Left forelimb (tissue), 1 donor: ENCODE data around the gene WWTR1.

Source experiments
- DNase-seq: peaks from one replicate; pipeline ENCODE4 v3.0.0-alpha.2; 2018; ENCODE audit warnings: low spot score

WWTR1 gene

GRCh38 chr3:149593418-149594160 is 64.2 kb downstream of the WWTR1 start:
- DNase-seq = no peak

- no peak for DNase-seq
Measured at GRCh38 chr3:149592758-149593240, 65.0 kb downstream of the WWTR1 start.

GRCh38 chr3:149590691-149591441 is 67.0 kb downstream of the WWTR1 start:
- no peak for DNase-seq

DNA sequence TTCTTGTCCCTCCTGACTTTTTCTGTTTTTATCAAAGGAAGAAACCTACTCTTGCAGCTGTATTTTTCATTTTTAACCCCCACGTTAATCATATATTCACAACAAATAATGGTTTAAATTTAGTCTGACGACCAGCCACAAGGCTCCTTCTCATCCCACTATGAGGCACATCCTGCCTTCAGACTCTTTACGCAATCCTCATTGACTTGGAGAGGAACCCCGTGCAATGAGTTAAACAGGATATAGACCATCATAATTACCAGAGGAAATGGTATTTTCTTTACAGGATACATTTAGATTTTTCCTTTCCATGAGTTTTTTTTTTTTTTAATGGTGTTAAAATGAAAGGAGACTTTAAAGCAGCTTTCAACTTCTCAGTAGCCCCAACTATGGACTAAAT is 68.5 kb downstream of the WWTR1 start:
- DNase-seq = no peak

GRCh38 chr3:149588909-149589308 is 68.9 kb downstream of the WWTR1 start:
- no peak for DNase-seq

- DNase-seq = no peak
Measured at GRCh38 chr3:149587383-149587782, 70.4 kb downstream of the WWTR1 start.

- DNase-seq = no peak
Measured at GRCh38 chr3:149586871-149587270, 71.0 kb downstream of the WWTR1 start.

DNA sequence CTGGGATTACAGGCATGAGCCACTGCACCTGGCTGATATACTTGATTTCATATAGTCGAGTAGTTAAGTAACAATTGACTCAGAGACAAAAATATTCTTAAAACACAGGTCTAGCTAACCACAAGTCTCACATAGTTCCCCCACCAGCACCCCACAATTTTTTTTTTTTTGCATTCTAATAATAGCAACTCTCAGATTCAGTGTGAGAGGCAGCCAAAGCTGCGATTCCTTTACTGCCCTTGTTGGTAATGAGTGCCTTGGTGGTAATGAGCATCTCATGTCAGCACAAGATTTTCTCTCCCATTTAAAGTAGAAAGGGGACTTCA is 72.5 kb downstream of the WWTR1 start:
- no peak for DNase-seq

DNA sequence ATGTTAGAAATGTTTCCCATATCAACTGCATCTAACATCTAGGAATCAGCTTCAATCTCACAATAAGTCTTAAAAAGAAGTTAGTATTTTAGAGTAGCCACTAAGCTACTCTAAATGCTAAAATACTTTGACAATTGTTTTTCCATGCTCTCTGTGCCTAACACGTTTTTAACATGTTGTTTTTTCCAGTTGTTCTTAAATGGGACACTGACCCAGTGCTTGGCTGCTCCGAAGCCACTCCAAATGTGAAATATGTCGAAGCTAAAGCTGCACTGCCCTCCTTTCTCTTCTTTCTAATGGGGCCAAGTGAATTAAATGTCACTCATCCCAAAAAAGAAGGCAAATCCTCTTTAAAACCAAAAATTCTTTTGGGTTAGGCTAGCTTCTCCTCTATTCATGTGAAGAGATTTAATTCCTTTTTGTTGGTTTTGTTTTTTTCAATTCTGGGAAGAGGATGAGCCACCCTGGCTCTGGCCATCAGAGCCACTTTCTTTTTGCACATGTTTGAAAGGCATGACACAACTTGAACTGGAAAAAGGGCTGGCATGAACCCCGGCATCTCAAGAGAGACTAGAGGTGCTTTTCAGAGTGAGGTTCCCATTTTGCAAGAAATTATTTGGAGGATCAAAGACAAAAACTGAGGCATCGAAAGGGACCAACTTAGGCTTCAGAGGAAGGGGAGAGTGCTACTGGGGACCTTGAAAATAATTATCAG is 73.7 kb downstream of the WWTR1 start:
- no peak for DNase-seq

- no peak for DNase-seq
Measured at GRCh38 chr3:149582395-149582794, 75.4 kb downstream of the WWTR1 start.

DNA sequence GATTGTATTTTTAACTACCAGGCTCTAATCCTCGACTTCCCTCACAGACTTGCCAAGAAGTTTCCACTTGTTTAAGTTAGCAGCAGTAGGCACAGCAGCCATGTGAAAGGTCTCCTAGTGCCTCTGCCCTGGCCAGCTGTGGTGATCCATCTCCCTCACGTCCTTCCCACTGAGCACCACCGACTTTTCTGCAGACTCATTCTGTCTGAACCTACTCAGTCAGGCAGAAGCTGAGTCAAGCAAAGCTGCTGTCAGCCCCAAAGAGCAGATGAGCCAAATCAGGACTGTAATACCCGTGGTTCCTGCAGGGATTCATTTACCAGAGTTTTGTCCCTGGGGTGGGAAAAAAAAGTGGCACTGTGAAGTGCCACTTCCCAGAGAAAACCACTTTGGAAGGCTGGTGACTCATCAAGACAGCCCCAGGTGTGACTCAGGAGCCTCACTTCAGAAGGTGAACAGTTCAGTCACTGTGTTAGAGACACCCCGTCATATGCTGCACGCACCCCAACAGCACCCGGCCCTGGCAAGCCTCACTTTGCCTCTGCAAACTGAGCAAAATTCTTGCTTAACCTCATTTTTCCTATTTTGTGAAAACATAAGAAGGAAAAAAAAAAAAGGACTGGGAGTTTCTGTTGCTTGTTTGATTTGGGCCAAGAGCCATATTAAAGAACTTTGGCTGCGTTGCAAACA is 76.0 kb downstream of the WWTR1 start:
- DNase-seq = no peak

DNA sequence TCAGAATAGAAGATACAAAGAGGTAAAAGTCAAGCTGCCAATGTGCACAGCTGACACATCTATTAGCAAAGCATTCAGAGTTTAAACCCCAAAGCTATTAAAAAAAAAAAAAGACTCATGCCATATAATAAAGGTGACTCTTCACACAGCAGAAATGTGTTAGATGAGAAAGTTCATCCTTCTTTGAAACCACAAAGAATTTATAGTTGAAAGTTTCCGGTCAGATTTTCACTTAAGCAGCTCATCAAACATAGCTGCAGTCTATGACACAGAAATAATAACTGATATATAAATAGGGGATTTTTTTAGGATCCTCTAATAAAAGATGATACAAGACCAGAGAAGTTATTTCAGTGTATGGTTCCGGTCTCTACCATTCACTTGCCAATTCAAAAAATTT is 76.6 kb downstream of the WWTR1 start:
- no peak for DNase-seq

DNA sequence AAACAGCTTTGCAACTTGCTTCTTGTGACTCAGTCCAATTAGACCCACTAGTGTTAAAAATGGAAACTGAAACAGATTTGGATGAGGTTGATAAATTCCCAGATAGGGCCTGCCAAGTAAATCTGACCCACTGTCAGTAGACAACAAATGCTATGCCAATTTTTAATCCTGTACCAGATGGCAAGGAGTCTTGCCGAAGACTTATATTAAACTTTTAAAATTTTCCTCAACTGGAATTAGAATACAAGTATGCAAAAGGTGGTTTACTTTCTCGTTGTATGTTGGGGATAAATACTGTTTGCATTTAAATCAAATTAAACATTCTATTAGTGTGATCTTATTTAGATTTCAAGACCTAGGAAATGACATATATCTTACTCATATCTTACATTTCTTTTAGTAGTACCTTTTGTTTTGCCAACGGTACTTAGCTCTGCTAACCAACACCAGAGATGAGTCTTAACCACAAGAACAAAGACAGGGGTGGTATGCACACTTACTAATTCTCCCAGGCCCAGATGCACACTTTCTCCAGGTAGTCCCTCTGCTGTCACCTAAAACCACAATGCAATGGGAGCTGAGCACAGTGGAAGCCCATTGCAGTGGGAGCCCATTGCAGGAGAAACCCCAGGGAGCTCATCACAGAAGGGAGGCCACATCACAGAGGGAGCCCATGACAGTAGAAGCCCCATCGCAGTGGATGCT is 77.8 kb downstream of the WWTR1 start:
- DNase-seq = no peak

GRCh38 chr3:149579161-149579560 is 78.7 kb downstream of the WWTR1 start:
- DNase-seq = no peak

GRCh38 chr3:149577801-149578200 is 80.0 kb downstream of the WWTR1 start:
- no peak for DNase-seq

DNA sequence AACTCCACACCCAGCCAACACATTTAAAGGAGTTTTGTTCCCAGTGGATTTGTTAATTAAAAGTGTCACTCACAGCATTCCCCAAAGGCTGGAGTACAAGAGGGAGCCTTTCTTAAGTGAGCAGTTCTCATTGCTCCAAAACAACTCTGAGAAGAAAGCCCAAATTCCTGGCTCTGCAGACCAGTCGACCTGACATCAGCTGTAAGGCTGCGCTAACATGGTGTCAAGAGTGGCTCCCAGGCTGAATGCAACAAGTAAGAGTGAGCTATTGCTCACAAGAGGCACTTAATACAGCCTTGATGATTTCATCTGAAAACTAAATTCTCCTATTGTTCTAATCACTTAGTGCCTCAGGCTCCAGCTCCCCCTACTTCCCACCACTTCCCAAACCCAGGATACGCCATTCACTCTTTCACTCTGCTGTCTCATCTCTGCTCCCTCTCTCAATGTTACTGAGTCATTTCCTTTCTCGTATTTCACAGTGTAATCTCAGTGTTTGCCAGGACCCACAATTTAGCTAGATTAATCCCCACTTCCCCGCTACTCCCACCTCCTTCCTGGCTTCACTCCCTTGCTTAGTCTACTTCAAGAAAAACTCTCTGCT is 81.8 kb downstream of the WWTR1 start:
- no peak for DNase-seq

- no peak for DNase-seq
Measured at GRCh38 chr3:149575213-149575960, 82.4 kb downstream of the WWTR1 start.

DNA sequence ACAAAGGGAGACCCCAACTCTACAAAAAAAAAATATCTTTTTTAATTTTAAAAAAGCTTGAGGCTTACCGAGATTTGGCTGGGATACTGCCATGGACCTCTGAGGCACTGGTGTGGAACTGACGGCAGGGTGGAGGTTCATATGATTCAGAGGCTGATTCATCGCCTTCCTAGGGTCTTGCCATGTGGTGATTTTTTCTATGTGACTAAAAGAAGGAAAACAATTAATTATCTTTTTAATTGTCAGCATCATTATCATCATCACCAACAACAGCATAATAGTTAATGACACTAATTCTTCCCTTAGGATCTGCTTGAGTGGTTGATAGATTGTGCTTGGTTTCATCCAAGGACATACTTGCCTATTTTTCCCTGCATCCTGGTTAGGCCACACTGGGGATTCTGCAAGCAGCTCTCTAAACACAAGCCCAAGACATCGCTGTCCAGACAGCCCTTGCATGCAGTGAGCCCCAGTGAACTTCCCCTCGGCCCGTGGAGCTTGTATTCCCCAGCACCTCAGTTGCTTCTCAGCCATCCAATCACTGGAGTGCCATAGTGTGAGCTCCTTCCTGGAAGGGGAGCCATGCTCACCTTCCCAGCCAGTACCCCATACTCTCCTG is 84.9 kb downstream of the WWTR1 start:
- DNase-seq = no peak

DNA sequence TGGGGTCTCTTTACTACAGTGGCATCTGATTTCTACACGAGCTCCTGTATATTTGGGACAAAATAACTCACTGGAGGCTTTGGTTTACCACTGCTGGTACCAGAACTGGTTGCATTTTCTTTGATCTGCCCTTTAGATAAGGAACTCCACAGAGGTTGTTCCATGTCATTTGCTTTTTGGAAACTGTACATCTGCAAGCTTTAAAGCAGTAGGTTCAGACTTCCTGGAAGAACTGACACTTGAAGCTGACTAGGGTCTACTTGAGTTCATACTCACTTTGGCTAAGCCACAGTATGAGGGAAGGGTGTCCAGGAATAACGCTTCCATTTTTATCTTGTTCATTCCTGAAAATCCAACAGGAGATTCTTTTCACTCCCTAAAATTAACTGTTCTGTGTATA is 86.4 kb downstream of the WWTR1 start:
- DNase-seq = no peak

DNA sequence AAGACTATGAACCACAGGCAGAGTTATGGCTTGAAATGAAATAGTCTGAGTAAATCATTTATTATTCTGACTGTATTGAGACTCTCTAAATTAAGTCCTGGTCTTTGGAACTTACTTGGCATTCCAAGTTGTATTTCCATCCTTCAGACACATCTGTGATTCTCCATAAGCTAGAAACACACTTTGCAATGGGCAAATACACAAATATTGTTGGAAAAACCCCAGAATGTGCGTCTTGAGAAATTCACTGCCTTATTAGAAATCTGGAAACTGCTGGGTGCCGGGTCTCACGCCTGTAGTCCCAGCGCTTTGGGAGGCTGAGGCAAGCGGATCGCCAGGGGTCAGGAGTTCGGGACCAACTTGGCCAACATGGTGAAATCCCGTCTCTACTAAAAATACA is 87.8 kb downstream of the WWTR1 start:
- DNase-seq = no peak
